Smooth muscle cell (in vitro differentiated cells): ENCODE results near the gene ARFGAP1. TPM values are rescaled to one million over a fixed set of nuclear protein-coding genes. Genes with fewer than 3 reads are reported as not detected.

ENCODE experiments used
- DNase-seq: peaks from one replicate; lab custom pipeline; 2025; ENCODE audit not compliant: unreplicated experiment; lab: John Stamatoyannopoulos, UW
- H2AFZ ChIP-seq: fragments of 200-600 bp; sonication (generic); 2 replicates; pipeline ENCODE4 v1.6.0; 2016; ENCODE audit warnings: antibody characterized with exemption, low read depth, mild to moderate bottlenecking
- H3F3A ChIP-seq: fragments of 200-600 bp; sonication (generic); 2 replicates; pipeline ENCODE4 v1.6.0; 2017; ENCODE audit warnings: antibody characterized with exemption, low read depth
- H3K27ac ChIP-seq: fragments of 200-600 bp; sonication (generic); 2 replicates; pipeline ENCODE4 v1.5.1; 2016; ENCODE audit warnings: low read depth, mild to moderate bottlenecking
- H3K27me3 ChIP-seq: fragments of 200-600 bp; sonication (generic); 2 replicates; pipeline ENCODE4 v1.6.1; 2016; ENCODE audit warnings: low read depth, mild to moderate bottlenecking
- H3K36me3 ChIP-seq: fragments of 200-600 bp; sonication (generic); 2 replicates; pipeline ENCODE4 v1.5.1; 2016; ENCODE audit warnings: low read depth
- H3K4me1 ChIP-seq: fragments of 200-600 bp; sonication (generic); 2 replicates; pipeline ENCODE4 v1.5.1; 2016; ENCODE audit warnings: low read depth
- H3K4me2 ChIP-seq: fragments of 200-600 bp; sonication (generic); 2 replicates; pipeline ENCODE4 v1.6.0; 2016; ENCODE audit warnings: mild to moderate bottlenecking
- H3K4me3 ChIP-seq: fragments of 200-600 bp; sonication (generic); 2 replicates; pipeline ENCODE4 v1.5.1; 2016; ENCODE audit warnings: mild to moderate bottlenecking
- H3K79me2 ChIP-seq: fragments of 200-600 bp; sonication (generic); 2 replicates; pipeline ENCODE4 v1.6.0; 2016; ENCODE audit warnings: low read depth, mild to moderate bottlenecking
- H3K9ac ChIP-seq: fragments of 200-600 bp; sonication (generic); 2 replicates; pipeline ENCODE4 v1.6.0; 2016; ENCODE audit warnings: low read depth
- H3K9me3 ChIP-seq: fragments of 200-600 bp; sonication (generic); replicated peaks from 2 replicates; pipeline ENCODE4 v1.5.1; 2016; ENCODE audit warnings: low read depth
- H4K20me1 ChIP-seq: fragments of 200-600 bp; sonication (generic); 2 replicates; pipeline ENCODE4 v1.6.0; 2016; ENCODE audit warnings: low read depth
- CTCF ChIP-seq: fragments of 200-600 bp; sonication (generic); IDR thresholded peaks from 2 replicates; pipeline ENCODE4 v1.5.1; 2017; ENCODE audit warnings: borderline replicate concordance, mild to moderate bottlenecking, antibody characterized with exemption; ENCODE audit not compliant: insufficient read depth, poor library complexity, severe bottlenecking
- WGBS: methylation state at CpG from one replicate; pipeline ENCODE4 v1.1.7; 2016; ENCODE audit warnings: low lambda C conversion rate; 5-methylcytosine and 5-hydroxymethylcytosine counted together
- polyA plus RNA-seq: library from polyadenylated mRNA; unstranded; fragments of >200 nt; fragmentation: Nextera tagmentation; extraction: Ambion mirVana; gene quantifications from 2 replicates; pipeline ENCODE4 v1.2.1, GENCODE V29; 2016
- total RNA-seq: library from RNA; depleted of rRNA; stranded (reverse); fragments of >200 nt; gene quantifications from 2 replicates; pipeline ENCODE4 v1.2.3, GENCODE V29; 2014

The ARFGAP1 gene
- total and polyA plus RNA-seq, 2 experiments from 2014 or later = 101 to 169 TPM

DNA sequence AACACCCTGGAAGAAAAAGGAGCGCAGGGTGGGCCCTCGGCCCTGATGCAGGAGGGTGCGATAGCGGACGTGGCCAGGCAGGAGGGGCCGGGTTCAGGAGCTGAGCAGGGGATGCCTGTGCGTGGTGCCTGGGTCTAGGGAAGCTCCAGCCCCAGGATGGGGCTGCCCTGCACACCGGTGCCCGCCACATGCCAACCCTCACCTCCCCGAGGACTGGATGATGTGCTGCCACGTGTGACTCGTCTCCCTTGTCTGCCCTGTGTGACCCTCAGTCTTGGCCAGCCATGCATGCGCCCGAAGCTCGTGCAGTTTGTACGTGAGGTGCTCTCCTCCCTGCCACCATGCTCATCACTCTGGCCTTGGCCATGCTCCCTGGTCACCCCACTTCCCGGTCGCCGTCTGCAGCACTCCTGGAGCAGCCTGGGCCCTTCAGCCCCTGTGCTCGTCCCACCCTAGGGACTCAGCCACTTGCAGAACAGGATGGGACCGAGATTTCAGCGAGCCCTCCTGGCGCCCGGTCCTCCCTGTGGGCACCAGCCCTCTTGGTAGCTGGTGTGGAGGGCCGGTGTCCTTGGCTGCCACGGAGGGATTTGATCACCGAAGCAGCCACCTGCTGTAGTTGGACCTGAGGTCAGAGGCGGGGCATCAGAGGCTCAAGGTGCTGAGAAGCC, 16.1 kb downstream of the ARFGAP1 start:
- Histone ChIP-seq H4K20me1 (peaks cover 90% of the 10 kb centered on the region), H3F3A (peaks cover 5% of the 10 kb centered on the region), H3K27me3 (no peaks in the 10 kb centered on the region), H2AFZ (no peak overlapping the region), H3K4me3 (no peak overlapping the region), H3K9me3 (no peaks in the 10 kb centered on the region), H3K27ac (no peak overlapping the region), H3K4me1 (peaks cover 3% of the 10 kb centered on the region), H3K36me3 (peaks cover 6% of the 10 kb centered on the region), H3K79me2 (no peaks in the 10 kb centered on the region), H3K4me2 (no peak overlapping the region), H3K9ac (no peak overlapping the region)
- no peak for TF ChIP-seq CTCF
- no peak for DNase-seq
- WGBS = 95% methylated on average over 28 of the region's 28 CpGs

DNA sequence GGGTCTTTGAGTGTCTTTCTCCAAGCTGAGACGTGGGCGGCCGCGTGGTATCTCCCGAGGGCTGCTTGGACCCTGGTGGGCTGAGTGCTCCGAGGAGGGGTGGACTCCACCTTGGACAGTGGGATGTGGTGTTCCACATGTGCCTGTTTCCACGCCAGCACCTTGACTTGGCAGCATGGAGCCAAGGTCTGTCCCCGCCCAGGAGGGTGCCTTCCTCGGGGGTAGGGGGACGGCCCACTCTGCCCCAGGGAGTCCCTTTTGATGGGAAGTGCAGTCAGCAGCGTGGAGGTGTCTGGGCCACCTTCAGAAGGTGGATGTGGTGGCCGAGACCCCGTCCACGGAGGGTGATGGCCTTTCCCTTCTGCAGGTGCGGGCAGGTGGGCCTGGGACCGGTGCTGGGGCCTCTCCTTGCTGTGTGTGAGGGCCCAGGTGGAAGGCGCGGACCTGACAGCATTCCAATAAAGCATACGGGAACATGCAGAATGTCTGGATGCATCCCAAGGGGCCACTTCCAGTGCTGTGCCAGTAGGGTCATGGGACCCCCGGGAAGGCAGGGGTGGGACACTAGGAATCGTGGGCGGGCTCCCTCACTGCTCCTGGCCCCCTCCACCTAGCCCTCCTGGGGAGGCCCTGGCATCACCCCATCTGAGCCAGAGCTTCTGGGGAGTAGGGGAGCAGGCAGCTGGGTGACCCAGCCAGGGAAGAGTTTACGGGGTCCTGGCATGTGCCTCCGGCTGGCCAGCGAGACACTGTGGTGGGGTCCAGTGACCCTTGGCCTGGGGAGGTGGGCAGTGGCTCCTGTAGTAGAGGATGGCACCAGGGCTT, 16.9 kb downstream of the ARFGAP1 start:
- H4K20me1 ChIP-seq = peaks cover 82% of the 10 kb centered on the region
- no peak overlapping the region for H3K4me2 ChIP-seq
- H3K4me3 ChIP-seq = no peak overlapping the region
- H3K36me3 ChIP-seq = peaks cover 6% of the 10 kb centered on the region
- H3K9me3 ChIP-seq = no peaks in the 10 kb centered on the region
- WGBS = 95% methylated on average over 25 of the region's 25 CpGs
- DNase-seq = no peak
- peaks cover 3% of the 10 kb centered on the region for H3K4me1 ChIP-seq
- H3K9ac ChIP-seq = no peak overlapping the region
- H3F3A ChIP-seq = peaks cover 5% of the 10 kb centered on the region
- no peaks in the 10 kb centered on the region for H3K27me3 ChIP-seq
- no peak overlapping the region for H2AFZ ChIP-seq
- no peak for TF ChIP-seq CTCF
- H3K27ac ChIP-seq = no peak overlapping the region
- no peaks in the 10 kb centered on the region for H3K79me2 ChIP-seq

DNA sequence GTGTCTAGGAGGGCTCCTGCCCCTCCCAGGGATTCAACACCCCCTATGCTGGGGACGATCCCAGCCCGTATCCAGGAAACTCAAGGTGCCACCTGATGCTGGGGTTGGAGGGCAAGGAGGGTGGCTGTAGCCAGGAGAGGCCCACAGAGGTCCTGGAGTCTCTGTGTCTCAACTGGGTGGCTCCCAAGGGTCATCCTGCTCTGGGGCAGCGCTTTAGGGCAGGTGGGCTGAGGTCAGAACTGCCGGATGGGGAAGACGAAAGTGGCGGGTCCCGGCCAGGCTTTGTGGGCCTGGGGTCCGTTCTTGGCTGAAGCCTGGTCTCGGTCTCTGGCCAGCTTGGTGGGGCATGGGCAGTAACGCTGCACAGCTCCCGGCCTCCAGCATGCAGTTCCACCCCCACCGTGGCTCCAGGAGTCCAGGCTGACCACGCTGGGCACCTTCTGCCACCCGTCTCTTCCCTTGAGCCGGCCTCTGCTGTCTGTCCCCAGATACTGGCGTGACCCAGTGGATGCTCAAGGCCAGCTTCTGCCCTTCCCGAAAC, 17.6 kb downstream of the ARFGAP1 start:
- peaks cover 3% of the 10 kb centered on the region for H3K4me1 ChIP-seq
- H3K27ac ChIP-seq = no peak overlapping the region
- peaks cover 5% of the 10 kb centered on the region for H3F3A ChIP-seq
- H2AFZ ChIP-seq = no peak overlapping the region
- H3K9me3 ChIP-seq = no peaks in the 10 kb centered on the region
- H3K4me3 ChIP-seq = no peak overlapping the region
- no peak for TF ChIP-seq CTCF
- H4K20me1 ChIP-seq = peaks cover 76% of the 10 kb centered on the region
- H3K4me2 ChIP-seq = no peak overlapping the region
- no peak overlapping the region for H3K9ac ChIP-seq
- 89% methylated on average over 17 of the region's 17 CpGs for WGBS
- H3K27me3 ChIP-seq = peaks cover 5% of the 10 kb centered on the region
- no peak for DNase-seq
- H3K79me2 ChIP-seq = no peaks in the 10 kb centered on the region
- H3K36me3 ChIP-seq = peaks cover 3% of the 10 kb centered on the region
